K562 treated with DMSO at 1 percent for 12 hours (cell line): ENCODE data around the gene HMSD. TPM values are rescaled to one million over a fixed set of nuclear protein-coding genes. Genes with fewer than 3 reads are reported as not detected.

ENCODE experiments used
- total RNA-seq: library from RNA; unstranded; fragments of 300-600 nt; gene quantifications from 2 replicates; pipeline ENCODE4 v1.2.3, GENCODE V29; 2022; ENCODE audit not compliant: insufficient read depth

The HMSD gene
- not detected in 2 replicates for total RNA-seq

GRCh38 chr18:63949068-63949737 lies at the start of gene HMSD:
HMSD (plus strand) TSS chr18:63949301; CDS start chr18:63953456, 4,155 bp downstream.

GRCh38 chr18:63907664-63908063 lies 41.4 kb upstream of the HMSD start, which contains the start of gene SERPINB10:
SERPINB10 (plus strand) TSS chr18:63907958; CDS start chr18:63915511, 7,553 bp downstream.

GRCh38 chr18:63969942-63970808 lies 21.1 kb downstream of the HMSD start, which contains the start of gene SERPINB8:
SERPINB8 (plus strand) TSS chr18:63970081; CDS start chr18:63978309, 8,228 bp downstream.

Other genes with a start within 250 kb of the HMSD start
- gene SERPINB11, start 246.3 kb upstream of the HMSD start, total RNA-seq = not detected in 2 replicates
- gene SERPINB7, start 173.9 kb upstream of the HMSD start, total RNA-seq = not detected in 2 replicates
- gene SERPINB2, start 61.6 kb upstream of the HMSD start, total RNA-seq = not detected in 2 replicates
- not detected in 2 replicates for gene SERPINB10, start 41.3 kb upstream of the HMSD start, total RNA-seq
- gene SERPINB8, start 20.8 kb downstream of the HMSD start, total RNA-seq = 0.73 and 1.3 TPM in 2 replicates
- not detected in 2 replicates for gene LINC00305, start 199.8 kb downstream of the HMSD start, total RNA-seq